ENCODE results near the gene XYLT1.

XYLT1 gene

DNA sequence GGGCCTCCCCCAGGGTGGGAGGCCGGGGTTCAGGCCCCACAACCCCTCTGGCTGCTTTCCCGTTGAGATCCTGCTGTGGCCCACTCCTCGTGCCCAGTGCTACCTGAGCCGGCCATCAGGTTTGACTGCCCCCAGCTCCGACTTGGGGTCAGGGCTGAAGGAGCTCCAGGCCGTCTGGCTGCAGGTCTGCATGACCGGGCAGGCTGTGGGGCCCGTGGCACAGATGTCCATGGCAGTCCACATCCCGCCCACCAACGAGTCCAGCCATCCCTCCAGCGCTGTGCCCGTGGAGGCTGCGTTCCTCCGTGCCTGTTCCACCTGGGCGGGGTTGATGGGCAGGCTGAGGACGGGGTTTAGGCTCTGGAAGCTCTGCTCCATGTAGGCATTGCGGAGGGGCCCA lies 362.2 kb downstream of the XYLT1 start:
- Histone ChIP-seq H3K9me3 (ENCODE audit: insufficient read depth, low read length) (no peaks in the 10 kb centered on the region), H3K27me3 (ENCODE audit: low read depth, low read length) (no peaks in the 10 kb centered on the region), H3K36me3 (replicated peaks; ENCODE audit: low read depth, low read length) (no peaks in the 10 kb centered on the region), H3K4me3 (ENCODE audit: low read length) (no peak overlapping the region), H3K4me2 (ENCODE audit: low read length) (no peak overlapping the region), H2AFZ (ENCODE audit: low read depth, low read length) (no peak overlapping the region), H3K4me1 (ENCODE audit: low read length) (no peaks in the 10 kb centered on the region), H3K79me2 (ENCODE audit: low read length) (no peaks in the 10 kb centered on the region), H3K9ac (ENCODE audit: low read length) (no peak overlapping the region), H4K20me1 (ENCODE audit: insufficient read depth, low read length) (no peaks in the 10 kb centered on the region), H3K27ac (ENCODE audit: low read length) (no peak overlapping the region)
- TF ChIP-seq EZH2phosphoT487 (IDR thresholded peaks at IDR 0.05; ENCODE audit: low read depth): no peak
- TF ChIP-seq, protein P1, sequence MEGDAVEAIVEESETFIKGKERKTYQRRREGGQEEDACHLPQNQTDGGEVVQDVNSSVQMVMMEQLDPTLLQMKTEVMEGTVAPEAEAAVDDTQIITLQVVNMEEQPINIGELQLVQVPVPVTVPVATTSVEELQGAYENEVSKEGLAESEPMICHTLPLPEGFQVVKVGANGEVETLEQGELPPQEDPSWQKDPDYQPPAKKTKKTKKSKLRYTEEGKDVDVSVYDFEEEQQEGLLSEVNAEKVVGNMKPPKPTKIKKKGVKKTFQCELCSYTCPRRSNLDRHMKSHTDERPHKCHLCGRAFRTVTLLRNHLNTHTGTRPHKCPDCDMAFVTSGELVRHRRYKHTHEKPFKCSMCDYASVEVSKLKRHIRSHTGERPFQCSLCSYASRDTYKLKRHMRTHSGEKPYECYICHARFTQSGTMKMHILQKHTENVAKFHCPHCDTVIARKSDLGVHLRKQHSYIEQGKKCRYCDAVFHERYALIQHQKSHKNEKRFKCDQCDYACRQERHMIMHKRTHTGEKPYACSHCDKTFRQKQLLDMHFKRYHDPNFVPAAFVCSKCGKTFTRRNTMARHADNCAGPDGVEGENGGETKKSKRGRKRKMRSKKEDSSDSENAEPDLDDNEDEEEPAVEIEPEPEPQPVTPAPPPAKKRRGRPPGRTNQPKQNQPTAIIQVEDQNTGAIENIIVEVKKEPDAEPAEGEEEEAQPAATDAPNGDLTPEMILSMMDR (IDR thresholded peaks at IDR 0.05; ENCODE audit: low read depth, low read length): no peak

DNA sequence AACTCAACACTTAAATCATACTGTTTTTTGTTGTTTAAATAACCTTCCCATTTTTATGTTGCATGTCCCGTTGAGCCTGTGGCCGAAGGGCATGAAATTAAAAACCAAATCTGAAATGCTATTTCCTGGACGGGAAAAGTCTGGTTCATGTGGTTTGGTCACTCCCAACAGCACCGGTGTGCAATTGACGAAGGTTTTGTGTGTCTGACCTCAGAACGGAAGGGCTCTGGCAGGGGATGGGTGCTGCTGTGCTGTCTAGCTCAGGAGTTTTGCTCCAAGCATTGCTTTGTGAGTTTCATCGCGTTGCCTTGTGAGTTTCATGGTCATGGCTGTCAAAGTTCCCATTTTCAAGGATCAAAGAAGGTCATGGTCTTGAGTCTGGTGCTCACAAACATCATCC lies 363.3 kb downstream of the XYLT1 start:
- no peak for TF ChIP-seq EZH2phosphoT487 (IDR thresholded peaks at IDR 0.05; ENCODE audit: low read depth)
- Histone ChIP-seq H3K9me3 (ENCODE audit: insufficient read depth, low read length) (no peaks in the 10 kb centered on the region), H3K36me3 (replicated peaks; ENCODE audit: low read depth, low read length) (no peaks in the 10 kb centered on the region), H3K27ac (ENCODE audit: low read length) (no peak overlapping the region), H3K4me1 (ENCODE audit: low read length) (no peaks in the 10 kb centered on the region), H3K9ac (ENCODE audit: low read length) (no peak overlapping the region), H3K79me2 (ENCODE audit: low read length) (no peaks in the 10 kb centered on the region), H4K20me1 (ENCODE audit: insufficient read depth, low read length) (no peaks in the 10 kb centered on the region), H3K4me3 (ENCODE audit: low read length) (no peak overlapping the region), H3K4me2 (ENCODE audit: low read length) (no peak overlapping the region), H2AFZ (ENCODE audit: low read depth, low read length) (no peak overlapping the region), H3K27me3 (ENCODE audit: low read depth, low read length) (no peaks in the 10 kb centered on the region)

DNA sequence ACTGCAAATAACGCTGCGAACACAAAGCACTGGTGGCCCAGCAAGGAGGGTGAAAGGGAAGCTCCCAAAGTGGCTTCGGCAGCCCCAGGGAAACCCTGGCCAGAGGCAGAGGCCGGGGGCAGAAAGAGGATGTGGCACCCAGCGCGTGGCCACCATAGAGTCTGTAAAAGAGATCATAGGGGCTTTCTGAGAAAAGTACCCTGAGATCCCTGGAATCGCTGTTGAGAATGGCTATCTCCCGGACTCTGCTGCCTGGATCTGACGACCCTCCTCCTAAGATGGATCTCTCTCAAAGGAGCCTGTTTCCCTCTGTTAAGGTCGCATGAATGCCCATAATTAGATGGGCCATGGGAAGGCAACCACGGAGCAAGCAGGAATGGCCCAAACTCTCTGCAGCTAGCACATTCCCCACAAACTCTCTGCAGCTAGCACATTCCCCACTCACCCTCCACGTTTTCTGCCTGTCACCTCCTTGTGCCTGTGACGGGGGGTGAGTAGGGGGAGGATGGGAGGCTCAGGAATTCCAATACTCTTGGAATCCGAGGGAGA lies 364.4 kb downstream of the XYLT1 start:
- no peak overlapping the region for H3K4me2 ChIP-seq (ENCODE audit: low read length)
- H3K4me3 ChIP-seq (ENCODE audit: low read length): no peak overlapping the region
- H3K27me3 ChIP-seq (ENCODE audit: low read depth, low read length): no peaks in the 10 kb centered on the region
- H3K9ac ChIP-seq (ENCODE audit: low read length): no peak overlapping the region
- no peak overlapping the region for H3K27ac ChIP-seq (ENCODE audit: low read length)
- H3K79me2 ChIP-seq (ENCODE audit: low read length): no peaks in the 10 kb centered on the region
- H2AFZ ChIP-seq (ENCODE audit: low read depth, low read length): no peak overlapping the region
- no peaks in the 10 kb centered on the region for H3K36me3 ChIP-seq (replicated peaks; ENCODE audit: low read depth, low read length)
- no peaks in the 10 kb centered on the region for H4K20me1 ChIP-seq (ENCODE audit: insufficient read depth, low read length)
- TF ChIP-seq, protein P1 (IDR thresholded peaks at IDR 0.05; ENCODE audit: low read depth, low read length): no peak
- no peak for TF ChIP-seq EZH2phosphoT487 (IDR thresholded peaks at IDR 0.05; ENCODE audit: low read depth)
- H3K4me1 ChIP-seq (ENCODE audit: low read length): no peaks in the 10 kb centered on the region
- no peaks in the 10 kb centered on the region for H3K9me3 ChIP-seq (ENCODE audit: insufficient read depth, low read length)

GRCh38 chr16:17105239-17105797 lies 365.4 kb downstream of the XYLT1 start:
- TF ChIP-seq EZH2phosphoT487 (IDR thresholded peaks at IDR 0.05; ENCODE audit: low read depth): no peak
- TF ChIP-seq, protein P1 (IDR thresholded peaks at IDR 0.05; ENCODE audit: low read depth, low read length): no peak
- Histone ChIP-seq H3K4me1 (ENCODE audit: low read length) (no peaks in the 10 kb centered on the region), H2AFZ (ENCODE audit: low read depth, low read length) (no peak overlapping the region), H3K4me2 (ENCODE audit: low read length) (no peak overlapping the region), H3K79me2 (ENCODE audit: low read length) (no peaks in the 10 kb centered on the region), H3K27ac (ENCODE audit: low read length) (no peak overlapping the region), H3K4me3 (ENCODE audit: low read length) (no peak overlapping the region), H3K36me3 (replicated peaks; ENCODE audit: low read depth, low read length) (no peaks in the 10 kb centered on the region), H3K27me3 (ENCODE audit: low read depth, low read length) (no peaks in the 10 kb centered on the region), H4K20me1 (ENCODE audit: insufficient read depth, low read length) (no peaks in the 10 kb centered on the region), H3K9me3 (ENCODE audit: insufficient read depth, low read length) (no peaks in the 10 kb centered on the region), H3K9ac (ENCODE audit: low read length) (no peak overlapping the region)

All from OCI-LY3 (cell line).